H1 (cell line): Measurements from ENCODE around the gene PPFIA2. TPM values are rescaled to one million over a fixed set of nuclear protein-coding genes. Genes with fewer than 3 reads are reported as not detected.

Experiments
- GABPA ChIP-seq: IDR thresholded peaks from 2 replicates; pipeline ENCODE4 v1.6.1; 2011; ENCODE audit warnings: mild to moderate bottlenecking, low read length, moderate library complexity, borderline replicate concordance; ENCODE audit not compliant: insufficient read depth
- KDM4A ChIP-seq: IDR thresholded peaks from one replicate; pipeline ENCODE4 v1.7.1; 2012; ENCODE audit warnings: low read depth, mild to moderate bottlenecking, moderate library complexity, low read length, inconsistent platforms; ENCODE audit not compliant: severe bottlenecking
- NANOG ChIP-seq: IDR thresholded peaks from 2 replicates; pipeline ENCODE4 v1.6.1; 2011; ENCODE audit warnings: low read length, low read depth, mild to moderate bottlenecking, inconsistent platforms; ENCODE audit not compliant: insufficient read depth, poor library complexity, severe bottlenecking
- SP1 ChIP-seq: IDR thresholded peaks from 2 replicates; pipeline ENCODE4 v1.6.1; 2011; ENCODE audit warnings: low read depth, low read length
- TCF12 ChIP-seq: IDR thresholded peaks from 2 replicates; pipeline ENCODE4 v1.6.1; 2011; ENCODE audit warnings: low read depth, mild to moderate bottlenecking, low read length
- YY1 ChIP-seq: IDR thresholded peaks from 2 replicates; pipeline ENCODE4 v1.6.1; 2011; ENCODE audit warnings: low read depth, mild to moderate bottlenecking, low read length
- polyA plus RNA-seq, 7 experiments: library from polyadenylated mRNA; depleted of rRNA in 3 of 7; stranded (reverse) in 5 of 7; unstranded in 2 of 7; fragments of >200 nt in 5 of 7; fragments of 200-250 nt in 2 of 7; gene quantifications; 1 replicate in 5 of 7; 2 replicates in 1 of 7; 4 replicates in 1 of 7; pipeline versions ENCODE4 v1.2.1 to v1.2.3, GENCODE V29; 2011 to 2013; ENCODE audit warnings: missing spikeins in 2 of 7, mixed read lengths in 2 of 7
- total RNA-seq: library from RNA; stranded (reverse); fragmentation: NEBNext Ultra II Directional; extraction: Animal tissue kit (Norgen Biotek cat#: 25700); gene quantifications from 2 replicates; pipeline ENCODE4 v1.2.1, GENCODE V29; 2021

PPFIA2 gene
- total and polyA plus RNA-seq, 2 of the 8 experiments (the other 6 are each of a cell fraction or from before 2014, with no cell fraction given) = 1.2 to 1.8 TPM

DNA sequence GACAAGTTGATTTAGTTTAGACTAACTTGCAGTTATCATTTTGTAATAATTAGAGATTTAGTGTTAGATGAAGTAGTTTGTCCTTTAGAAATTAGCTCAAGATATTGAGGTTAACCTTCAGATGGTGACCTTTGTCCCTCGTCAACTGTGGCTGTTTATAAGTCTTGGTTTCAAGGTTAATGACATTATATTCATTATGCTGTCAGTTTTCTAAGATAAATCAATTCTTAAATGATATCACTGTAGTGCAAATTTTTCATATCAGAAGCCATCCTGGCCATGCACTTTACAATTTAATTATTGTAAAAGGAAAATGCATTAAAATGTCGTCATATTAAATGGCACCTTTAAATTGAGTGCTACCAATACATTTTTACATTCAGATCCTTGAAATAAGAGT, 19.6 kb upstream of the PPFIA2 start (continued):
- no peak for TF ChIP-seq YY1
- no peak for TF ChIP-seq GABPA
- no peak for TF ChIP-seq TCF12
- TF ChIP-seq KDM4A = no peak
- TF ChIP-seq NANOG = no peak
- TF ChIP-seq SP1 = no peak
